CD4-positive, alpha-beta T cell (primary cell): ENCODE data around the gene RER1. TPM values are rescaled to one million over a fixed set of nuclear protein-coding genes. Genes with fewer than 3 reads are reported as not detected.

Experiments used
- ATAC-seq: fragments of 200-7000 bp; cut with Tn5 transposase; one replicate; pipeline ENCODE4 v1.10.0; 2022; ENCODE audit warnings: mild to moderate bottlenecking; ENCODE audit not compliant: poor library complexity
- CTCF ChIA-PET: fragments of 350-600 bp; sonication (Branson Sonifier 250); formaldehyde crosslinking; loops from one replicate; lab custom pipeline; 2021; ENCODE audit warnings: antibody characterized with exemption, inconsistent platforms; lab: Charles Lee
- POLR2A ChIA-PET: fragments of 350-600 bp; sonication (Branson Sonifier 250); formaldehyde crosslinking; loops from one replicate; lab custom pipeline; 2021; ENCODE audit warnings: antibody characterized with exemption, inconsistent platforms; lab: Charles Lee
- DNase-seq, 14 experiments: peaks; one replicate each; pipeline ENCODE4 v3.0.0-alpha.2; 2013 to 2020; ENCODE audit warnings: mixed read lengths in 2 of 14
- H3K27ac ChIP-seq, 2 donors: one replicate each; pipeline versions ENCODE4 v1.5.1 to v1.7.0; 2013; ENCODE audit warnings: low read length in 2 of 2, low read depth in 1 of 2, mild to moderate bottlenecking in 1 of 2
- H3K27me3 ChIP-seq, 2 experiments: 1 replicate in 1 of 2; 2 replicates in 1 of 2; pipeline versions ENCODE4 v1.6.1 to v1.7.0; 2013; ENCODE audit warnings: low read length in 2 of 2, control low read depth in 1 of 2, mild to moderate bottlenecking in 1 of 2, moderate library complexity in 1 of 2; ENCODE audit not compliant: insufficient read depth in 2 of 2, control insufficient read depth in 1 of 2
- H3K36me3 ChIP-seq: one replicate; pipeline ENCODE4 v1.6.1; 2013; ENCODE audit warnings: low read length, control low read depth; ENCODE audit not compliant: insufficient read depth
- H3K4me1 ChIP-seq: one replicate; pipeline ENCODE4 v1.6.1; 2013; ENCODE audit warnings: low read length, control low read depth; ENCODE audit not compliant: insufficient read depth
- H3K4me3 ChIP-seq: one replicate; pipeline ENCODE4 v1.5.1; 2013; ENCODE audit warnings: mild to moderate bottlenecking, low read length, moderate library complexity
- H3K9me3 ChIP-seq, 2 experiments: 1 replicate in 1 of 2; 2 replicates in 1 of 2; pipeline versions ENCODE4 v1.6.1 to v1.7.0; 2013; ENCODE audit warnings: low read length in 2 of 2, mild to moderate bottlenecking in 2 of 2, control low read depth in 1 of 2, moderate library complexity in 1 of 2; ENCODE audit not compliant: control insufficient read depth in 1 of 2, insufficient read depth in 1 of 2
- H3K27ac Mint-ChIP-seq: one replicate; pipeline ENCODE4 v1.8.0; 2020; ENCODE audit warnings: mixed read lengths
- H3K27me3 Mint-ChIP-seq: one replicate; pipeline ENCODE4 v1.8.0; 2021; ENCODE audit warnings: mixed read lengths
- H3K36me3 Mint-ChIP-seq: one replicate; pipeline ENCODE4 v1.8.0; 2021; ENCODE audit warnings: low read depth, mixed read lengths
- H3K4me1 Mint-ChIP-seq: one replicate; pipeline ENCODE4 v1.8.0; 2021; ENCODE audit warnings: low read depth, mixed read lengths
- H3K4me3 Mint-ChIP-seq: one replicate; pipeline ENCODE4 v1.8.0; 2020; ENCODE audit warnings: mild to moderate bottlenecking, mixed read lengths
- H3K9me3 Mint-ChIP-seq: one replicate; pipeline ENCODE4 v1.8.0; 2020; ENCODE audit warnings: mixed read lengths
- CTCF ChIP-seq: fragments of 200-600 bp; IDR thresholded peaks from one replicate; pipeline ENCODE4 v1.8.0; 2022; ENCODE audit warnings: antibody characterized with exemption, mild to moderate bottlenecking
- intact Hi-C, 2 experiments: fragments of 100-400 bp; cut with DNase I in 1 of 2; cut with micrococcal nuclease in 1 of 2; formaldehyde crosslinking; loops; one replicate each; pipeline versions ENCODE4 v1.15.1 to v1.9.0; 2023 to 2025; cut with DNase I, micrococcal nuclease
- total RNA-seq, 174 experiments: library from RNA in 2 of 174; stranded (reverse) in 2 of 174; gene quantifications; one replicate each; pipeline ENCODE4 v1.2.3 and lab custom pipeline; 2021 to 2026

The RER1 gene
- total RNA-seq, 2 experiments from 2014 or later, result 57.9 to 60.7 TPM

- Mint-ChIP-seq H3K36me3 (peaks cover 48% of the 10 kb centered on the region), H3K27ac (peak overlapping the region; percentile 88), H3K4me1 (peaks cover 31% of the 10 kb centered on the region), H3K27me3 (no peaks in the 10 kb centered on the region), H3K4me3 (peak overlapping the region; percentile 95), H3K9me3 (no peaks in the 10 kb centered on the region)
- H3K27me3 ChIP-seq, result no peaks in the 10 kb centered on the region
- POLR2A ChIA-PET, result interaction anchor here (0.8 to 2.8 kb wide), 28 partner anchors 10 to 259 kb away, joined by 3 to 36 read pairs (median 4); partner anchors contain the start of genes FAAP20, PANK4, PEX10 and PRXL2B
- no peaks in the 10 kb centered on the region for H3K9me3 ChIP-seq
- peak overlapping the region in 1 of 2 donors; percentile 22 for H3K27ac ChIP-seq
- CTCF ChIA-PET, result interaction anchor here (1.0 to 1.4 kb wide), 6 partner anchors 10 to 197 kb away, joined by 3 to 13 read pairs (median 4); partner anchors contain the start of gene FAAP20
- DNase-seq, result no peak
- H3K36me3 ChIP-seq, result peaks cover 42% of the 10 kb centered on the region
- no peak for ATAC-seq
- TF ChIP-seq CTCF, result no peak
- intact Hi-C loops, result loop anchor here in 1 of 2 experiments (1.0 to 10.0 kb wide), 6 partner anchors 20 to 757 kb away; partner anchors contain the start of genes FAAP20, MMP23B, PANK4 and PEX10
- peaks cover 45% of the 10 kb centered on the region for H3K4me1 ChIP-seq
- H3K4me3 ChIP-seq, result peak overlapping the region; percentile 64
Observed at GRCh38 chr1:2391931-2392509, 379 bp downstream of the RER1 start.

- H3K27ac Mint-ChIP-seq, result peak overlapping the region; percentile 88
- Histone ChIP-seq H3K36me3 (peaks cover 49% of the 10 kb centered on the region), H3K4me1 (peaks cover 45% of the 10 kb centered on the region), H3K27me3 (no peaks in the 10 kb centered on the region), H3K27ac (peak overlapping the region in 1 of 2 donors; percentile 22), H3K9me3 (no peaks in the 10 kb centered on the region), H3K4me3 (peak overlapping the region; percentile 64)
- ChIA-PET CTCF (interaction anchor here (1.3 kb wide), 1 partner anchor 131 kb away, joined by 3 read pairs; no protein-coding TSS in a partner anchor), POLR2A (interaction anchor here (1.2 to 2.8 kb wide), 5 partner anchors 13 to 197 kb away, joined by 3 to 36 read pairs (median 5); partner anchors contain the start of gene FAAP20)
- DNase-seq (no peak), ATAC-seq (no peak)
- intact Hi-C loops, result loop anchor here in 1 of 2 experiments (5.0 to 10.0 kb wide), 2 partner anchors 255 to 758 kb away; partner anchors contain the start of gene MMP23B
- peak overlapping the region; percentile 95 for H3K4me3 Mint-ChIP-seq
- H3K36me3 Mint-ChIP-seq, result peaks cover 54% of the 10 kb centered on the region
- TF ChIP-seq CTCF, result no peak
- H3K9me3 Mint-ChIP-seq, result no peaks in the 10 kb centered on the region
- H3K27me3 Mint-ChIP-seq, result no peaks in the 10 kb centered on the region
- peaks cover 31% of the 10 kb centered on the region for H3K4me1 Mint-ChIP-seq
Observed at GRCh38 chr1:2392686-2393085, 1.0 kb downstream of the RER1 start.

- Histone ChIP-seq H3K4me3 (no peak overlapping the region), H3K36me3 (peaks cover 55% of the 10 kb centered on the region), H3K27me3 (no peaks in the 10 kb centered on the region), H3K27ac (no peak overlapping the region), H3K4me1 (peaks cover 45% of the 10 kb centered on the region), H3K9me3 (no peaks in the 10 kb centered on the region)
- Mint-ChIP-seq H3K36me3 (peaks cover 56% of the 10 kb centered on the region), H3K4me3 (peak overlapping the region; percentile 95), H3K9me3 (no peaks in the 10 kb centered on the region), H3K4me1 (peaks cover 31% of the 10 kb centered on the region), H3K27ac (peak overlapping the region; percentile 88), H3K27me3 (no peaks in the 10 kb centered on the region)
- no peak for TF ChIP-seq CTCF
- intact Hi-C loops, result loop anchor here in 1 of 2 experiments (5.0 to 10.0 kb wide), 2 partner anchors 256 to 759 kb away; partner anchors contain the start of gene MMP23B
- CTCF ChIA-PET, result interaction anchor here (1.0 kb wide), 1 partner anchor 198 kb away, joined by 3 read pairs; the partner anchor contains the start of gene FAAP20
- no peak for DNase-seq
- no peak for ATAC-seq
- POLR2A ChIA-PET, result interaction anchor here (1.2 to 1.6 kb wide), 2 partner anchors 12 to 192 kb away, joined by 3 to 5 read pairs; no protein-coding TSS in a partner anchor
Observed at GRCh38 chr1:2393471-2393877, 1.8 kb downstream of the RER1 start.
